Measurements from ENCODE around the gene CACNA1B.

Gene CACNA1B

GRCh38 chr9:138021251-138022056 lies 143.9 kb downstream of the CACNA1B start:
- H3K27ac ChIP-seq = no peak overlapping the region
- TF ChIP-seq ZFX (IDR thresholded peaks at IDR 0.05; ENCODE audit: borderline replicate concordance) (no peak), CTCF (IDR thresholded peaks at IDR 0.05) (no peak)

- peak; percentile 73 for TF ChIP-seq CTCF (IDR thresholded peaks at IDR 0.05)
- TF ChIP-seq ZFX (IDR thresholded peaks at IDR 0.05; ENCODE audit: borderline replicate concordance) = no peak
Measured at GRCh38 chr9:138022121-138022741, 144.6 kb downstream of the CACNA1B start.

GRCh38 chr9:138022756-138023393 lies 145.3 kb downstream of the CACNA1B start:
- TF ChIP-seq CTCF (IDR thresholded peaks at IDR 0.05) = no peak
- TF ChIP-seq ZFX (IDR thresholded peaks at IDR 0.05; ENCODE audit: borderline replicate concordance) = no peak
- H3K27ac ChIP-seq = no peak overlapping the region

More at GRCh38 chr9:138022121-138022741, 144.6 kb downstream of the CACNA1B start:
- H3K27ac ChIP-seq = no peak overlapping the region

- TF ChIP-seq ZFX (IDR thresholded peaks at IDR 0.05; ENCODE audit: borderline replicate concordance) = no peak
- no peak for TF ChIP-seq CTCF (IDR thresholded peaks at IDR 0.05)
Measured at GRCh38 chr9:138023394-138024124, 146.0 kb downstream of the CACNA1B start.

GRCh38 chr9:138024131-138024530 lies 146.5 kb downstream of the CACNA1B start:
- H3K27ac ChIP-seq = no peak overlapping the region
- TF ChIP-seq CTCF (IDR thresholded peaks at IDR 0.05) (no peak), ZFX (IDR thresholded peaks at IDR 0.05; ENCODE audit: borderline replicate concordance) (no peak)

More at GRCh38 chr9:138023394-138024124, 146.0 kb downstream of the CACNA1B start:
- H3K27ac ChIP-seq = no peak overlapping the region

GRCh38 chr9:138024831-138025291 lies 147.3 kb downstream of the CACNA1B start:
- no peak overlapping the region for H3K27ac ChIP-seq
- TF ChIP-seq CTCF (IDR thresholded peaks at IDR 0.05) (no peak), ZFX (IDR thresholded peaks at IDR 0.05; ENCODE audit: borderline replicate concordance) (no peak)
